Right atrium auricular region (tissue), 2 donors: ENCODE data around the gene CPSF2. TPM values are rescaled to one million over a fixed set of nuclear protein-coding genes. Genes with fewer than 3 reads are reported as not detected.

Experiments used
- DNase-seq: peaks from one replicate; pipeline ENCODE4 v3.0.0-alpha.2; 2019; ENCODE audit warnings: low spot score
- H3K27ac ChIP-seq, 2 donors: fragments of 200-600 bp; sonication (generic); 1 replicate in 1 of 2; 2 replicates in 1 of 2; pipeline ENCODE4 v1.5.1; 2016 to 2019
- H3K27me3 ChIP-seq, 2 donors: fragments of 200-600 bp; sonication (generic); one replicate each; pipeline versions ENCODE4 v1.5.1 to v1.6.0; 2017 to 2019
- H3K36me3 ChIP-seq: fragments of 200-600 bp; sonication (generic); one replicate; pipeline ENCODE4 v1.5.1; 2016
- H3K4me1 ChIP-seq, 2 donors: fragments of 200-600 bp; sonication (generic); one replicate each; pipeline versions ENCODE4 v1.5.1 to v1.6.0; 2017 to 2019
- H3K4me3 ChIP-seq, 2 donors: fragments of 200-600 bp; sonication (generic); 1 replicate in 1 of 2; 2 replicates in 1 of 2; pipeline ENCODE4 v1.5.1; 2017 to 2019; ENCODE audit warnings: mild to moderate bottlenecking in 1 of 2, moderate library complexity in 1 of 2
- H3K9me3 ChIP-seq, 2 donors: fragments of 200-600 bp; sonication (generic); one replicate each; pipeline ENCODE4 v1.5.1; 2019
- CTCF ChIP-seq, 2 donors: fragments of 200-600 bp; sonication (generic); IDR thresholded peaks; one replicate each; pipeline ENCODE4 v1.5.1; 2019; ENCODE audit warnings: antibody characterized with exemption in 2 of 2
- total RNA-seq, 2 donors: library from RNA; depleted of rRNA; stranded (reverse); fragments of >200 nt; gene quantifications; one replicate each; pipeline ENCODE4 v1.1.0, GENCODE V29; 2016

CPSF2 gene
- total RNA-seq = 10 to 100 TPM; 24.4 to 24.8 TPM

DNA sequence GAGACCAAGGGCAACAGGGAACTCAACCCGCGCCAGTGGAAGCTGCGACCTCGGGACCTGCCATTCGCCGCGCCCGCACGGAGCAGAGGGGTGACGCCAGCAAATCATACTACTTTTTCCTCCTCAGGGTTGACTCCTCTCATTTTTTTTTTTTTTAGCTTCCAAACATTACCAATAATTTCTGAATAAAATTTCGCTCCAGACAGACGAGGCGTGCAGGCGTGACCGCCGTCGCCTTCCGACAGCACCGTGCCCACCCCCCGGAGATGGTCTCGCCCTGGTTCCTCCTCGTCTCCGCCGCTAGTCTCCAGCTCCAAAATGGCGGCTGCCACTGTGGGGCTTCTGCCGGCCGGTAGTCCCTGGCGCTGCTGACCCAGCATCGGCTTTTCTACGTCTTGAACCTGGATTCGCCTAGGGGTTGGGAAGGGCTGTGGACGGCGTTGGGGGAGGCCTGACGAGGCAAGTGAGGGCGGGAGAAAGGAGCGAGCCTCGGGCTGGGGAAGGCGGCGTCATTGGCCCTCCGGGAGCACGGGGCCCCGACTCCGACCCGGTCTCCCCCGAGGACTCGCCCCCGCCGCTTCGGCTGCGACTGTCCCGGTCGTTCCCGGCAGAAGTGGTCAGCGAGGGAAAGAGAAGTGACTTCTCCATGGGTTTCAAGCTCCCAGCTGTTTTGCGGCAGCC lies at the start of gene CPSF2, which contains the start of gene NDUFB1:
Gene CPSF2 (plus strand): TSS at position 300 of the 681 bp plus-strand sequence. CDS start 9,016 bp downstream, outside the sequence.
Gene NDUFB1 (minus strand): TSS at position 37 of the 681 bp plus-strand sequence. CDS start 4,069 bp downstream, outside the sequence.
- peak; percentile 79 for DNase-seq
- Histone ChIP-seq H3K9me3 (no peaks in the 10 kb centered on the region), H3K27ac (peak within 1 kb of the TSS; percentile 86 to 91), H3K4me1 (peaks cover 0 to 20% of the 10 kb centered on the region in 2 donors), H3K4me3 (peak within 1 kb of the TSS; percentile 66 to 83), H3K36me3 (peaks cover 20% of the 10 kb centered on the region), H3K27me3 (no peaks in the 10 kb centered on the region)
- TF ChIP-seq CTCF (IDR thresholded peaks at IDR 0.05) = no peak

DNA sequence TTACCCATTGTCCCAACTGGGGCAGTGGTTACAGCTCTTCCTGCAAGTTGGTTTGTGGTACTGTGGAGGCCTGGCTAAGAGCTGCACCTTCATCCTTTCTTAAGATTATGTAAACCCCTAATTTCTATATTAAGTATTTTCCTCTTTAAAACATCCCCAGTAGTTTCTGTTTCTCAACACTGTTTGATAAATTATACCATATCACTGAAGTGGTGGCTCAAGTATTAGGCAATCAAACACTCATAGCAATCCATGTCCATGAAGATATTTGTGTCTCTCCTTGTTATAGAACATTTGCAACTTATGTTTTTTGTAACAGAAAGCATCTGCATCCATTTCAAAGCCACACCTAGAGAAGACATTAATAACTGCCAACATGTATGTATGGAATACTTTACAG lies 47.2 kb upstream of the CPSF2 start:
- Histone ChIP-seq H3K4me3 (no peak overlapping the region), H3K27ac (no peak overlapping the region), H3K4me1 (no peaks in the 10 kb centered on the region), H3K9me3 (no peaks in the 10 kb centered on the region), H3K36me3 (peaks cover 49% of the 10 kb centered on the region), H3K27me3 (no peaks in the 10 kb centered on the region)
- no peak for TF ChIP-seq CTCF (IDR thresholded peaks at IDR 0.05)
- DNase-seq = no peak

DNA sequence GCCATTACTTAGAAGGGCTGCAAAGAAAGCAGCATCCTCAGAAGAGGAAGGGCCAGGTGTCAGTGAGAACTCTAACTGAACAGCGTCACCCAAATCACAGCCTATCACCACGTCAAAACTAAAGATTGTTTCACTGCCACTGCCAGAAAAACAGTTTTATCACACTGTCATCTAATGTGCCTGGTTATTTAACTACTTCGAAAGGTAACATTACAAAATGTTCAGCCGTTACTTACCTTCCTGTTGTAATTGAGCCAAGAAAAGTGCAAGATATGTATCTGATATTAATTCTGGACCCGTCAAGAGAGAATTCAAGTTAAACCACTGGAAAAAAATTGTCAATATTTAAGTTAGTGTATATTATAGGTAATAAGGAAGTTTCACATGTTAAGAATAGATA lies 33.3 kb upstream of the CPSF2 start:
- no peak for TF ChIP-seq CTCF (IDR thresholded peaks at IDR 0.05)
- H3K9me3 ChIP-seq = no peaks in the 10 kb centered on the region
- peaks cover 24% of the 10 kb centered on the region for H3K36me3 ChIP-seq
- no peak overlapping the region for H3K4me3 ChIP-seq
- DNase-seq = no peak
- no peaks in the 10 kb centered on the region for H3K4me1 ChIP-seq
- no peak overlapping the region for H3K27ac ChIP-seq
- no peaks in the 10 kb centered on the region for H3K27me3 ChIP-seq

GRCh38 chr14:92093320-92093719 lies 28.4 kb upstream of the CPSF2 start:
- H3K9me3 ChIP-seq = no peaks in the 10 kb centered on the region

DNA sequence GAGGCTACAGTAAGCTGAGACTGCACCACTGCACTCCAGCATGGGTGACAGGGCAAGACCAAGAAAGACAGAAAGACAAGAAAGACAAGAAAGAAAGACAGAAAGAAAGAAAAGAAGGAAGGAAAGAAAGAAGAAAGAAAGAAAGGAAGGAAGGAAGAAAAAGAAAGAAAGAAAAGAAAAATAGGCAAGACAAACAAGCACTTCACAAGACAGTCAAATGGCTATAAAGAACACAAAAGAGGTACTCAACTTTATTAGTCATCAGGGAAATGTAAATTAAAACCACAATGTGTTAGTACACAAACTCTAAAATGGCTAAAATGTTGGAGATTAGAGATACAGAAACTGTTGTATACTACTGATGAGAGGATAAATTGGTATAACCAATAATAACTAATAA lies 22.0 kb upstream of the CPSF2 start:
- TF ChIP-seq CTCF (IDR thresholded peaks at IDR 0.05) = no peak
- Histone ChIP-seq H3K9me3 (no peaks in the 10 kb centered on the region), H3K27me3 (no peaks in the 10 kb centered on the region), H3K27ac (no peak overlapping the region), H3K4me3 (no peak overlapping the region), H3K4me1 (peaks cover 0 to 19% of the 10 kb centered on the region in 2 donors), H3K36me3 (peaks cover 14% of the 10 kb centered on the region)
- no peak for DNase-seq

More at GRCh38 chr14:92093320-92093719, 28.4 kb upstream of the CPSF2 start:
- TF ChIP-seq CTCF (IDR thresholded peaks at IDR 0.05) = peak in 1 of 2 donors; percentile 30
- Histone ChIP-seq H3K4me3 (no peak overlapping the region), H3K27me3 (no peaks in the 10 kb centered on the region), H3K36me3 (peaks cover 46% of the 10 kb centered on the region), H3K4me1 (no peaks in the 10 kb centered on the region), H3K27ac (no peak overlapping the region)
- no peak for DNase-seq
